Measurements from ENCODE around the gene ANXA10. TPM values are rescaled to one million over a fixed set of nuclear protein-coding genes. Genes with fewer than 3 reads are reported as not detected.
A peak's percentile ranks its signal among the peaks of the same experiment; 100 is the strongest.

The ANXA10 gene
- total and polyA plus RNA-seq, 2 of the 8 experiments (the other 6 are each of a cell fraction or from before 2014, with no cell fraction given): not detected

DNA sequence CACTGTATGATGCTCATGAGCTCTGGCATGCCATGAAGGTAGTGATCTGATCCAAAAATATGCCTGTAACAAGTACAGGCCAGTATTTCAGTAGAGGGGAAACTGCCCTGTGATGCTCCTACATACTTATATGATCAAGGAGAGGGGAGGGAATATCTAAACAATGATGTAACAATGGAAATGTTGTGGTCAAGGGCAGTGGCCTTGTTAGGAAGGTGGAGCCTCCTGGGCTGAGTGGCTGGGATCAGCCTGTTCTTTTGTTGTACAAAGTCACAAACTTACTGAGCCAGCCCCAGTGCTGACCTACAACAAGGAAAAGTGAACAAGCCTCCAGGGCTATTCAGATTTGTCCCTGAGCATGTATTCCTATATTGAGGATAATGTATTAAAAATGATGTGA, 70.3 kb downstream of the ANXA10 start:
- no peak overlapping the region for H2BK15ac ChIP-seq (ENCODE audit: low read length)
- no peaks in the 10 kb centered on the region for H3K27me3 ChIP-seq (replicated peaks in 1 of 4; ENCODE audit: control insufficient read depth in 3 of 4, extremely low read depth in 1 of 4, insufficient read depth in 3 of 4, low read length in 3 of 4)
- H3K56ac ChIP-seq (replicated peaks; ENCODE audit: insufficient read length, low read depth, low read length): no peak overlapping the region
- H3K9me3 ChIP-seq (ENCODE audit: insufficient read depth in 2 of 2, low read depth in 1 of 2, low read length in 1 of 2): 0 out of 4 replicates have a peak, but pooled peaks cover 0 to 5% of the 10 kb centered on the region in 2 experiments
- H3K14ac ChIP-seq (ENCODE audit: insufficient read length): no peak overlapping the region
- H3K79me2 ChIP-seq (ENCODE audit: control insufficient read depth in 1 of 2, insufficient read depth in 2 of 2, low read length in 2 of 2): no peaks in the 10 kb centered on the region
- no peak overlapping the region for H2BK20ac ChIP-seq (ENCODE audit: low read length)
- no peak overlapping the region for H2BK120ac ChIP-seq (replicated peaks; ENCODE audit: low read depth, low read length)
- H2AFZ ChIP-seq (ENCODE audit: low read length): peak overlapping the region; percentile 90; the same call in 1 of the 2 replicates
- no peaks in the 10 kb centered on the region for H4K20me1 ChIP-seq (replicated peaks in 1 of 2; ENCODE audit: control insufficient read depth in 1 of 2, insufficient read depth in 2 of 2, low read length in 2 of 2)
- ChIA-PET CTCF (ENCODE audit: partially characterized antibody) (no interaction called here), POLR2A (ENCODE audit: partially characterized antibody) (no interaction called here)
- H4K8ac ChIP-seq (ENCODE audit: extremely low read depth, insufficient read depth, low read length): no peak overlapping the region
- H3K18ac ChIP-seq (ENCODE audit: extremely low read depth, low read length): no peak overlapping the region
- DNase-seq (ENCODE audit: low read depth in 1 of 2, low spot score in 2 of 2) (no peak), FAIRE-seq (no peak)
- no peak overlapping the region for H3K23ac ChIP-seq (ENCODE audit: insufficient read length)
- no peak overlapping the region for H2BK5ac ChIP-seq (ENCODE audit: low read depth, low read length)
- no peak overlapping the region for H3K4ac ChIP-seq (replicated peaks; ENCODE audit: insufficient read length, low read depth, low read length)
- no peak overlapping the region for H3K27ac ChIP-seq (ENCODE audit: low read depth, low read length)
- no peak overlapping the region for H2BK12ac ChIP-seq (ENCODE audit: low read depth, low read length)
- H2AK5ac ChIP-seq (ENCODE audit: low read depth, low read length): no peak overlapping the region
- no peaks in the 10 kb centered on the region for H3K79me1 ChIP-seq (ENCODE audit: low read depth, low read length)
- no peak overlapping the region for H4K91ac ChIP-seq (replicated peaks; ENCODE audit: insufficient read length, low read length)
- H4K5ac ChIP-seq (ENCODE audit: insufficient read length, low read depth, low read length): no peak overlapping the region
- no peak overlapping the region for H3K4me3 ChIP-seq (ENCODE audit: extremely low read depth in 1 of 4, insufficient read depth in 2 of 4, low read depth in 3 of 4, low read length in 4 of 4)
- no peaks in the 10 kb centered on the region for H3K36me3 ChIP-seq (ENCODE audit: control insufficient read depth in 2 of 4, insufficient read depth in 4 of 4, low read length in 3 of 4)
- H3K4me1 ChIP-seq (replicated peaks in 1 of 4; ENCODE audit: control insufficient read depth in 3 of 4, insufficient read depth in 4 of 4, low read length in 3 of 4): no peaks in the 10 kb centered on the region; a peak in 1 of 7 replicates
- H3K9ac ChIP-seq (replicated peaks in 1 of 4; ENCODE audit: extremely low read depth in 1 of 4, low read depth in 3 of 4, low read length in 3 of 4): no peak overlapping the region
- H3K23me2 ChIP-seq (ENCODE audit: low read depth, low read length): no peaks in the 10 kb centered on the region
- H3K4me2 ChIP-seq (ENCODE audit: insufficient read depth in 1 of 2, low read depth in 2 of 2, low read length in 2 of 2): no peak overlapping the region
- no peak for TF ChIP-seq CBX8 (IDR thresholded peaks at IDR 0.05; ENCODE audit: borderline replicate concordance, low read depth, low read length)
- TF ChIP-seq RNF2 (IDR thresholded peaks at IDR 0.05; ENCODE audit: borderline replicate concordance, low read depth, low read length, missing control alignments, poor library complexity, severe bottlenecking): no peak
- no peak for TF ChIP-seq HDAC6 (IDR thresholded peaks at IDR 0.05; ENCODE audit: low read depth, low read length)

Data from H1 (cell line).